Stomach smooth muscle (tissue), 2 donors: ENCODE results near the gene PUS3.
"Not testable (repeated sequence)": the region's sequence is repeated elsewhere in the genome, so short reads cannot be mapped to it uniquely, and the experiment has no call there.

Source experiments
- H3K27ac ChIP-seq: one replicate; pipeline ENCODE4 v1.7.0; 2013; ENCODE audit warnings: mild to moderate bottlenecking, low read length, inconsistent platforms
- H3K27me3 ChIP-seq, 2 donors: one replicate each; pipeline ENCODE4 v1.7.0; 2013; ENCODE audit warnings: low read length in 2 of 2; ENCODE audit not compliant: insufficient read depth in 2 of 2, control insufficient read depth in 1 of 2
- H3K36me3 ChIP-seq, 2 donors: one replicate each; pipeline ENCODE4 v1.7.0; 2013; ENCODE audit warnings: low read length in 2 of 2; ENCODE audit not compliant: control insufficient read depth in 2 of 2, insufficient read depth in 2 of 2
- H3K4me1 ChIP-seq: one replicate; pipeline ENCODE4 v1.7.0; 2013; ENCODE audit warnings: low read length; ENCODE audit not compliant: control insufficient read depth, insufficient read depth
- H3K4me3 ChIP-seq, 2 donors: one replicate each; pipeline ENCODE4 v1.7.0; 2013; ENCODE audit warnings: low read length in 2 of 2
- H3K9ac ChIP-seq, 2 donors: one replicate each; pipeline ENCODE4 v1.7.0; 2013; ENCODE audit warnings: low read length in 2 of 2, mild to moderate bottlenecking in 1 of 2
- H3K9me3 ChIP-seq, 2 donors: one replicate each; pipeline ENCODE4 v1.7.0; 2013; ENCODE audit warnings: low read length in 2 of 2; ENCODE audit not compliant: control insufficient read depth in 2 of 2
- donor health status: healthy.
- donor health status: Pancreatic carcinoma.

Gene PUS3

GRCh38 chr11:125862786-125863185 lies 40.2 kb downstream of the PUS3 start:
- not testable (repeated sequence) for H3K9me3 ChIP-seq, H3K9ac ChIP-seq, H3K27me3 ChIP-seq, H3K36me3 ChIP-seq, H3K4me1 ChIP-seq, H3K27ac ChIP-seq, H3K4me3 ChIP-seq

- not testable (repeated sequence) for H3K36me3 ChIP-seq, H3K4me3 ChIP-seq, H3K27ac ChIP-seq, H3K9me3 ChIP-seq, H3K27me3 ChIP-seq, H3K9ac ChIP-seq, H3K4me1 ChIP-seq
Measured at GRCh38 chr11:125857670-125858069, 45.3 kb downstream of the PUS3 start.

DNA sequence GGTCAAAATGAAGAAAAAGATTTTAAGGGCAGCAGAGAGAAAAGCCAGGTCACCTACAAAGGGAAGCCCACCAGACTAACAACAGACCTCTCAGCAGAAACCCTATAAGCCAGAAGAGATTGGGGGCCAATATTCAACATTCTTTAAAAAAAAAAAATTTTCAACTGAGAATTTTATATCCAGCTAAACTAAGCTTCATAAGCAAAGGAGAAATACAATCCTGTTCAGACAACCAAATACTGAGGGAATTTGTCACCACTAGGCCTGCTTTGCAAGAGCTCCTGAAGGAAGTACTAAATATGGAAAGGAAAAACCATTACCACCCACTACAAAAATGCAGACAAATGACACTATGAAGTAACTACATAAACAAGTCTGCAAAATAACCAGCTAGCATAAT lies 56.8 kb downstream of the PUS3 start:
- Histone ChIP-seq H3K4me3 (no peak overlapping the region), H3K27me3 (no peaks in the 10 kb centered on the region), H3K36me3 (no peaks in the 10 kb centered on the region), H3K4me1 (no peaks in the 10 kb centered on the region), H3K27ac (no peak overlapping the region), H3K9ac (no peak overlapping the region), H3K9me3 (peaks cover 3 to 7% of the 10 kb centered on the region in 2 donors)
